ENCODE results near the gene CYTH1.
"Not testable (repeated sequence)": the region's sequence is repeated elsewhere in the genome, so short reads cannot be mapped to it uniquely, and the experiment has no call there.

The CYTH1 gene

GRCh38 chr17:78680436-78680835 is 101.6 kb downstream of the CYTH1 start:
- no peak for DNase-seq

GRCh38 chr17:78679495-78680395 is 102.3 kb downstream of the CYTH1 start:
- peak; percentile 81 for DNase-seq

DNA sequence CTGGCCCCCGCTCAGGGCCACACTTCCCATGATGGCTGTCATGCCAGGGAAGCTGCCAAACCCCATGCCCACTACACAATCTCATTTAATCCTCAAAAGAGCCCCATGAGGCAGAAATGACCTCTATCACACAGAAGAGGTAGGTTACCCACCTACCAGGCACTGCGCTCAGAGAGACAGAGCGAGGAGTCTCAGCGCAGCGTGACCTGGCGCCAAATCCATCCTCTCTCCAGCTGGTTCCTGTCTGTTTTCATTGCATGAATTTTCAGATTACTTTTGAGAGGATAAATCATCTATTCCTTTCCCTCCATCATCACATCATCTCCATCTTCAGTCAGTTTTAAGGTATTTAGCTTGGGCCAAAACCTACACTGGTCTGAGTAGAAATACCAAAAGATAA is 103.4 kb downstream of the CYTH1 start:
- no peak for DNase-seq

DNA sequence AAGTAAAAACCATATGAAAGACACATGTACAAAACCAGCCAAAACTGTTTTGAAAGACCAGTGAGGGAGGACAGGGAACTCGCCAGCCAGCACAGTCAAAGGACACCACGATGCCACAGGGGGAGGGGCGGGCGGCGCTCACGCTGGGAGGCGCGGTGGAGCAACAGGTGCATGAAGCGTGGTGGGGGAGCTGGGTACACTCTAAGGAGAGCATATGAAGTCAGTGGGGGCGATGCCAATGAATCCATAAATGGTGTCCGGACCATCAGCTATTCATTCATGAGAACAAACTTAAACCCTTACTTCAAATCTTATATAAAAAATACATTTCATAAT is 103.9 kb downstream of the CYTH1 start:
- DNase-seq: no peak

GRCh38 chr17:78677303-78678221 is 104.5 kb downstream of the CYTH1 start:
- DNase-seq: no peak

DNA sequence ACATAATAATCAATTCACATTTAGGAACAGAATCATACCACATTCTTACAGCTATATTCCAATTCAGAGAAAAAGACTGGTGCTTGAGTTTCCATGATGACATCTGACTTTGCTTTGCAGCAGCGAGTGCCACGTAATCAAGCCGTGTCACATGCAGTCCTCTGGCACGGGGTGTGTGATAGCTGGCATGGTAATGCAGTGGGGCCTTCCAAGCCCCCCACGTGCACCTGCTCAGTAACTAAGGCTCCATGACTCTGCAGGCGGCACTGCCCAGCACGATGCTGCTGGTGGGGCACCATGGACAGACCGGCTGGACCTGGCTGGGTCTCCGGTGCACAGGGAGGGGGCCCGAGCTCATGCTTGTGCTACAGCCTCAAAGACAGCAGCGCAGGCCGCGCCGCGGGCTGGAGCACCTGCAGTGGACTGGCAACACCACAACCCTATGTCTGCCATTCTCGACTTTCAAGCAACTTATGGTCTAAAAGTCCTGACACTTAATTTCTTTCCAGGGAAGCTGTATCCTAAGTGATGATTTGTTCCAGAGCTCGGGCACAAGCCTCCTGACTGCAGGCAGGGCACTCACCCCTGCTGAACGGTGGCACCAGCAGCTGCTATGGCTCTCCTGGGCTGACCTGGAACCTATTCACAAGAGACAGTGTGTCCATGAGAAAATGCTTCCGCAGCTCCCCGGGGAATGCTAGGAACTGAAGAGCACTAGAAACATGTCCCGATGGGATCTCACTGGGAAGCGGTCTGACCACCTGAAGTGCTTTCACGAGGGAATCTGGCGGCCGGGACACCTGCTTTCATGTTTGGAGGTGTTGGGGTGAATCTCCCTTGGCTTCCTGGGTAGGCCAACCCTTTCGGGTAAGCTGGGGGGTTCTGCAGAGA is 105.4 kb downstream of the CYTH1 start:
- no peak for DNase-seq

DNA sequence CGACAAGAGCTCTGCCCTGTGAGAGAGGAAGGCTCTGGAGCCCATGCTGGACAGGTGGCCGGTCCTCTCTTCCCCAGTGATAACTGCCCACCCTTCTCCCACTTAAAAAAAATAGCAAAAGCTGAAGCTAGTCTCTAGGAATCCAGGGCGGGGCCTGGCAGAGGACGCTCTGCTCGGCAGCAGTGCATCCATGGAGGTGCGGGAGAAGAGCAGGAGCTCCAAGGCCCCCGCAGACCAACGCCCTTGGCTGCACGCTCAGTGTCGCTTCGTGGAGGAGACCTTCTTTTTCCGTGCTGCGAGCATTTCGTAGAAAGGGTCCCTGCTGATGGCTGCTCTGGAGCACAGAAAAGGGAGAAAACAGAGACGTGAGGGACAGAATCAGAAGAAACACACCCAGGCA is 106.2 kb downstream of the CYTH1 start:
- DNase-seq: no peak

DNA sequence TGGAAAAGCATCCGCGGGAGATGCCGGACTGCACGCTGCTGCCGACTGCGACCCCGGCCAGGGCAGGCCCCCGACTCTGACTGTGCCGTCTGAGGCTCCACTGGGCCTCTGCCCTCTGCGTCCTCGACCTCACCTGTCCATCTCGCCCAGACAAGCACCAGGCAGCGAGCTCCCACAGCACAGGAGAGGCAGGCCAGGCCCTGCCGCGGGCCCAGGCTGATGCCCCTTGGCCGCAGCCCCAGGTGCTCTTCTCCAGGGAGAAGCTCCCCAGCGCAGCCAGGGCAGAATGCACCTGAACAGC is 106.8 kb downstream of the CYTH1 start:
- DNase-seq: no peak

DNA sequence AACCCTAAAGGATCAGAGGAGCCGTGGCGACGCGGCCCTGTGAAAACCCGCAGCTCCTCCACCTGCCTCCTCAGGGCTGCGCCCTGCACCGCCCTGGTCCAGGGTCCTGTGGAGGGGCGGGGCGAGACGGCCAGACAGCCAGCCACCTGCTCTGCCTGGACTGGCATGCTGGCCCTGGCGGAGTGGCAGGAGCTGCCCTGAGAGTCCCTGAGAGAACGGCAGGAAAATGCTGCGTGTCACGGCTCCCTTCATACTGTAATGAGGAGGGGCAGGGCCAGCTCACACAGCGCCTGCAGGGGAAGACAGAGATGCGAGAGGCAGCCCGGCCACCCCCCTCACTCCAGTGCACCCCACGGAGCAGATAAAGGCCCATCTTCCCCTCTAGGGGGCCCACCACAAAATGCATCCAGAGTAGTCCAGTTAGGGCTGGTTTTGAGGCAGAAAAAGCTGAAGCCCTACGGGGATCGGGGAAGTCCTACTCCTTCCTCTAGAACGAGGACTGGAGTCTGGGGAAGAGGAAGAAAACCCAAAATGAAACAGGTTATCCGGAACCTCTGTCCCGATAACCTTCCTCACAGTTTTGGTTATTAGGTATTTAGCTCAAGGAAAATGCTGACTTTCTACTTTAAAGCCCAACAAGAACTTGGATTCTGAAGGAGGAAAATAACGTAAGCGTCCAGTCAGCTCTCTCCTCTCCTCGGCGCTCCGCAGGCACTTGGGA is 107.3 kb downstream of the CYTH1 start:
- no peak for DNase-seq

DNA sequence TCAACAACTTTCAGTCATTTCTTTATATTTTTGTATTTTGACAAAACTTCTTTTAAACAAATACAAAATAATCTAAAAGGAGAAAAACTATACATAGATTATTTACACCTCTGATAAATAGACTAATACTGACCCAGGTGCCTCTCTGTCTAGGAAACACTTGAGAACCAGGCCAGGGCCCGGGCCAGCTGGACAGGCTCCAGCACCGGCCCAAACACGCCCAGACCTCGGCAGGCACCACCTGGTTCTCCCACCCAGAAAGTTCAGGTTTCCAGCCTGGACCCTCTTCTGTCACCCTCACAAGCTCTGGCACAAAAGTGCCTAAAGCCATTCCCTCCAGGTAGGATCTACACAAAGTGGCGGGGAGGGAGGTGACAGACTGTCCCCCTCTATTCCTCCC is 107.9 kb downstream of the CYTH1 start:
- no peak for DNase-seq

DNA sequence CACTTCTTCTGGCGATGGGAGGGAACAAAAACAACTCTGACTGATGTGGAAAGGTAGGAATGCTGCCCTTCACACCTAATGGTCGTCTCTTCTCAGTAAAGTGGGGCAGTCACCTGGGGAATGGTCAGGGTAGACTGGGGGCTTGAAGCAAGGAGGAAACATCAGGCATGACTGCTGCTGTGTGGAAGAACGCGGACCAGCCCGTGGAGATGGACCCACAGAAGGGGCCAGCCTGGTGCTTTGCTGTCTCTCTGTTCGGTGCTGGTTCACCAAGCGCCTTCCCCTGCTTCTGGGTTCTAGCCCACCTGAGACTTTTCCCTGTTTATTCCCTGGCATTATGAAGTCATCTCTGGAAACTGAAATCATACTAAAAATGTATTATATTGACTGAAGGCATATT is 108.7 kb downstream of the CYTH1 start:
- no peak for DNase-seq

GRCh38 chr17:78672871-78673371 is 109.2 kb downstream of the CYTH1 start:
- DNase-seq: no peak

DNA sequence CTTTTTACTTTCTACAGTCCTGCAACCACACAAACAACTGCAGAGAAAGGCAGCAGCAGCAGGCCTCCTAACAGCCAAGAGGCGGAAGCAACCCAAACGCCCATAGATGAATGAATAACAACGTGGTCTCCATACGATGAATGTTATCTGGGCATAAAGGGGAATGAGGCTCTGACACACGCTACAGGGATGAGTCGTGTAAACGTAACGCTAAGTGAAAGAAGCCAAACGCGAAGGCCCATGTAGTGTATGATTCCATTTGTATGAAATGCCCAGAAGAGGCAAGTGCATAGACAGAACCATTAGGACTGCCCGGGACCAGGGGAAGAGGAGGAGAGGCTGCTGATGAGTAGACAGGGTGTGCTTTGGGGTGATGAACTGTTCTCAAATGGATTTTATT is 110.1 kb downstream of the CYTH1 start:
- no peak for DNase-seq

GRCh38 chr17:78671726-78672001 is 110.4 kb downstream of the CYTH1 start:
- not testable (repeated sequence) for DNase-seq

GRCh38 chr17:78670850-78671725 is 111.0 kb downstream of the CYTH1 start:
- DNase-seq: no peak

GRCh38 chr17:78669975-78670518 is 112.0 kb downstream of the CYTH1 start:
- DNase-seq: no peak

DNA sequence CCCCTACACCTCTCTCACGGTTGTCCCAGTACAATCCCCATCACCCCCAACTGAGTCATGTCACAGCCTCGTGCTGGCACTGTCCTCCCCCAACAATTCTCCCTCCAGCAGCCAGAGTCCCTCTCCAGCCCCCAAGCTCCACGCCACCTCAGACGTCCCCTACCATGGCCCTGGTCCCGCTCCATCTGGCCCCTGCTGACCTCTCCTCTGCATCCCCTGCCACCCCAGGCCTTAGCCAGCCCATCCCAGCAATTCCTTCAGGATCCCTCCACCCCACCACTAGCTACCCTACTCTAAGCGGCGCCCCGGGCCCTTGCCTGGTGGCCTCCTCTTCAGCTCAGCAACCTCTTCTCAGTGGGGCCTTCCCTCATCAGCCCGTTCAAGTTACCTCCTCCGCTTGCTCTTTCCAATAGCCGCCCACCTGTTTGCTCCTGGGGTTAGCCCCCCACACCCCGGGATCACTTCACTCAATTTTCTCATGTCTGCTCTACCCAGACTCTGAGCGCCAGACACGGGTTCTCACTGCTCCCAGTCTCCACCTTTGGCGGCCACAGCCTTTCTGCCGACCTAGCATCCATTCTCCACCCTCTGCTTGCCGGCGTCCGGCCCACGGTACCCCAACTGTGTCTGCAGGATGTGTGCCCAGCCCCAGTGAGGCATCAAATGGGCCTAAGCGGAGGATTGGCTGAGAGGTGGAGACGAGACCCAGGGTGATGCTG is 112.7 kb downstream of the CYTH1 start:
- DNase-seq: no peak

- no peak for DNase-seq
These were observed 113.2 kb downstream of the CYTH1 start for GRCh38 chr17:78668847-78669246.

GRCh38 chr17:78667741-78668640 is 114.1 kb downstream of the CYTH1 start:
- no peak for DNase-seq
